NK-92 (cell line): Measurements from ENCODE around the gene C18orf63.
A peak's percentile ranks its signal among the peaks of the same experiment; 100 is the strongest.
"Not testable (repeated sequence)": the region's sequence is repeated elsewhere in the genome, so short reads cannot be mapped to it uniquely, and the experiment has no call there.

Experiments
- DNase-seq: peaks from one replicate; lab custom pipeline; 2025; ENCODE audit not compliant: unreplicated experiment; lab: John Stamatoyannopoulos, UW

The C18orf63 gene

DNA sequence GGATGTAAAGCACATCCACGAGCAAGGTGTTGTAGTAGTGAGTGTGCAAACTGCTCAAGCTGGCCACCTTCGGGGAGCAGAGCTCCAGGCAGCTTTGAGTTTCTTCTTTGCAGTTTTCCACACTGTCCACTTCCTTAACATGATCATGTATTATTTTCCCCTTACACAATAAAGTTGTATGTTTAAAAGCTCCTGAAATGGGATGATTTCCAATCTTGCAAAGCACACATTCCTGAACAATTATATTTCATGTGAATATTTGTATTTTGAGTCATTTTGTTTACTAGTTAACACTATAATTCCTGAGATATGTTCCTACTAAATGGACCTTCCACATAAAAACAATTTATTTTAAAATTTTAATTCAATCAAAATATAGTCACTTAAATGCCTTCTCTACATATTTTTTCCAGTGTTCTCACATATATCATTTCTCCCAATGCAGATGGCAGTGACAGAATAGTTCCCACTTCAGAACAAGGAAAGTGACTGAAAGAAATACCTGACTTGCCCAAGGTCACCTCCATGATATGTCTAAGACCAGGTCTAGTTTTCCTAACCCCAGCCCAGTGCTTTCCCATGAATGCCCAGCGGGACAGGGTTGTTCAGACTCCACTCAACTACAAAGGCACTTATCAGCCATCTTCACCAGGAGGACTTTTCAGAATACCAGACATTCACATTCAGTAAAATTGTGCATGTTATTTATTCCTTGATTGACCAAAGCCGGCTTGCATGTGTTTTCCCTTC lies 29.4 kb upstream of the C18orf63 start:
- DNase-seq: no peak

DNA sequence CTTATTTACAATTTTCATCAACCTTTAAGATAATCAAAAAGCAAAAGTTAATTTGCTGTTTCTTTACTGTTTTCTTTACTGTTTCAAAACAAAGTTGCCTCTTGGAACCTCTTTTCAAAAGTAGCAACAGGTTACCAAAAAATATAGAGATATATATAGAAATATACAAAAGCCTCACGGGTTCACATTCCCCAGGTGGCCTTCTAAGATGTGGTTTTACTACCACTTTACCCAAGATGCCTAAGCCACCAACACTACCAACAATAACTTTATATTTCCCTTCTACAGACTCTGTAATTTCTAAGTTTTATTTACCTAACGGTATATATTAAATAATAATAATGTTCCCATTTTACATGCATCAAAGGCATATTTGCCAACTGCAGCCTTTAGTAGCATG lies 28.8 kb upstream of the C18orf63 start:
- no peak for DNase-seq

DNA sequence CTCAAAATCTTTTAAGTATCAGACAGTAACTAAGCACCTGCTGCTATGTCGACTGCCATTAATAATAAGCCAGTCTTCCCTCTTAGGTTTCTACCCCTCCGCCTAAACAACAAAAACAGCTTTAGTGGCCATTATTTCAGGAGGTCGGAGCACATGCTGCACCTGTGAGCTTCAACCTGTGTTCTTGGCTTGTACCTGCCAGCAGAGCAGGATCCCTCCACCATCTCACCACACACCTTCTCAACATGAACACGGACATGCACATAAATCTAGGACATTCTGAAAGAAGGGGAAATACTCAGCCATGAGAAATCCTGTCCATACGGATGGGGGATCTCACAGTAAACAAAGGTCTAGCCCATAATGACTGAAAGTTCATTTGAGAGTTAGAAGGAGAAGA lies 27.6 kb upstream of the C18orf63 start:
- no peak for DNase-seq

DNA sequence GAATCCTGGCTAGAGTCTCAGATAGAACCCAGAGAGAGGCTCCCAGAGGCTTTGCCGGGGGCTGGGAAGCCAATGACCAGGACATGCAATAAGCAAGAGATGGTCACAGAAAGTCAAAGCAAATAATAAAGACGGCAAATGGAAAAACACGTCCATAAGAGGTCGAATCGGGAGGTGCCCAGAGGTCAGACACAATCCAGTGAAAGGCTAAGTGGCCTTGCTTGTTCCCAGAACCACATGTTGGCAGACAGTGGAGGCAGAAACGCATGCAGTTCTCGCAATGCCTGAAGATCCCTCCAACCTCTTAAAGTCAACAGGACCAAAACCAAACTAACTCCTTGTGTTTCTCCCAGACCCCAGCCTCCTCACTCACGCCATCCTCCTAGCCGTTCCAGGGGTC lies 26.9 kb upstream of the C18orf63 start:
- DNase-seq: no peak

DNA sequence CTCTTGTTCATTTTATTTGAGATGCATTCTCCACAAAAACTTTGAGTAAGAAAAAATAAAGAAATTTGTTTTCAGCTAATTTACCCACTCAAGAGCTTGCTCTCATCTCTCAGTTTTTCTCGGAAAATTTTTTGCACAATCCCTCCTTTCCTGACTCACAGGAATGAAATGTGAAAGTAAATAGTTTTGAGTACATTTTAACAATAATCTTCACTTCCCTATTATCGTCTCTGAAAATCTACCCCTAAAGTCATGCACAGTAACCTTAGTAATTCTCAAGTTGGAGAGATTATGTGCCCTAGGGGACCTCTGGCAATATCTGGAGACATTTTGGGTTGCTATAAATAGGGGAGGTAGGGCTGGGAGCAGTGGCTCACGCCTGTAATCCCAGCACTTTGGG lies 26.5 kb upstream of the C18orf63 start:
- no peak for DNase-seq

DNA sequence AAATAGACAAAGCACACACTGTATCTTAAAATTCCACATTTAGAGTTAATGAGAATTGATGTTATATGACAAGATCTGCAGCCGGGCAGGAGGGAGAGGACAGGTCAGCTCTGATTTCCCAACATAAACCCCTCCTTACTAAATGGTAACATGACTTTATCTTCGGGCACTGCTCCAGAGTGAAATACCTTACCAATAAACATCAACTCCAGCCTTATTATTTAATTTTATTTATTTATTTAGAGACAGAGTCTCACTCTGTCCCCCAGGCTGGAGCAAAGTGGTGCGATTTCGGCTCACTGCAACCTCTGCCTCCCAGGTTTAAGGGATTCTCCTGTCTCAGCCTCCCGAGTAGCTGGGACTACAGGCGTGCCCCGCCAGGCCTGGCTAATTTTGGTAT lies 25.6 kb upstream of the C18orf63 start:
- DNase-seq: no peak

DNA sequence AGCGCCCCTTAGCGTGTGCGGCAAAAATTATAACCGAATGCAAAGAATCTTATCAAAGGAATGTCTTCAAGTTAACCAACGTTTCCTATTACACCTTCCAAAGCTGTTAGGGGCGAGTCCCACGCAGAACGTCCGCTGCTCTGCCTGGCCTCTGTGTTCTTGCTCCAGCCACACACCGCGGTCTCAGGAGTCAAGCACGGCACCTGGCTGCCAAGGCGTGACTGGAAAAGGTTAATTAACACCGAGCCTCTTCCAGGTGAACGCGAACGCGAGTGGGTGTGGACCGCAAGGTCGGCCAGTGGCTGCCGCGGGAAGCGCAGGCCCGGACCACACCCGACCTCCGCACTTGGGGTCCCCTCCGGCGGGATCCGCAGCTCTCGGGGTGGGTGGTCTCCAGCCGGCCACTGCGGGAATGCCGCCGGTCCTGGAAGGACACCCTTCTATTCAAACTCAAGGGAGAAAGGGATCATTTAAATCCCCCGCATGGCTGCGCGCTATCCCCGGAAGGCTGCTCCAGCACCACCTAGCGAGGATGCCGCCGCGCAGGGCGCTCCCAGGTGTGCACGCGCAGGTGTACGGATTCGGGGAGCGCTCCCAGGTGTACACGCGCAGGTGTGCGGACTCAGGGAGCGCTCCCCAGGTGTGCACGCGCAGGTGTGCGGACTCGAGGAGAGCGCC lies 24.7 kb upstream of the C18orf63 start:
- no peak for DNase-seq

DNA sequence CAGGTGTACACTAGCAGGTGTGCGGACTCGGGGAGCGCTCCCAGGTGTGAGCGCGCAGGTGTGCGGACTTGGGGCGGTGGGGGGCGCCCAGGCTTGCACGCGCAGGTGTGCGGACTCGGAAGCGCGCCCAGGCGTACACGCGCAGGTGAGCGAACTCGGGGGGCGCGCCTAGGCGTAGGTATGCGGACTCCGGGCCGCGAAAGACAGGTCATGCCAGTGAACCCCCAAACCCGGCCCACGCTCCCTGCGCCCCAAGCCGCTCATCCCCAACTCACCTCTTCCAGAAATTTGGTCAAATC lies 24.2 kb upstream of the C18orf63 start:
- no peak for DNase-seq

DNA sequence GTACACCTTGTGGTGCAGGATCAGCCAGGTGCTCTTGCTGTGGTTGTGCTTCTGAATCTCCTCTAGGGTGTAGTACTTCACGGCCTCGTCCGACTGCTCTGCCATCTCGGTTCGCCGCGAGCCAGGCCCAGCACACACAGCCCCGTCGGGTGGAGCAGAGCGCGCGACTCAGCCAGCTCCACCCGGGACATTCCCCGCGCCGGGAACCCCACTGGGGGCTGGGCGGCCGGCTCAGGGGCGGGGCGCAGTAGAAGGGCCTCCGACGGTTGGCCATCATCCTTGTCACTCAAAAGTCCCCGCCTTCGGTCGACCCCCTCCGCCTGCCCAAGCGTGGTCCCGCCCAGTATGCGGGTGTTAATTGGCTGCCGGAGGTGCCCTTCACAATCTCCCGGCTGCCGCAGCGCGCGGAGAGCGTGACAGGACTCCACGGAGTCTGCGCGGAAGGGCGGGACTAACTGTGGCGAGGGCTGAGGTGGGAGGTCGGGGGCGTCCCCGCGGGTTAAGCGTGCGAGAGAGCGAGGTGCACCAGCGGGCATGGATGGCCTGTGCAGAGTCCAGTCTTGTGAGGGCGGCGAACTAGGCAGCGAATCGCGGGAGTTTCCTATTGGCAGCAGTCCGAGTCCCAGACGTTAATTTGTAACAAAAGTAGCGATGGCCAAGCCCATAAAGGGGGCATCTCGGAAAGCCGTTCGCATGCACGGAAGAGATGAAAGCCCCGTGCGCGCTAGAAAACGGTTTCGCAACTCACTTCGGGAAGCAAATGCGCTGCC lies 23.7 kb upstream of the C18orf63 start, which contains the start of gene CYB5A:
CYB5A (minus strand) TSS at position 193 of the 770 bp plus-strand sequence; CDS start at position 105, 88 bp downstream.
- DNase-seq: peak; percentile 90

DNA sequence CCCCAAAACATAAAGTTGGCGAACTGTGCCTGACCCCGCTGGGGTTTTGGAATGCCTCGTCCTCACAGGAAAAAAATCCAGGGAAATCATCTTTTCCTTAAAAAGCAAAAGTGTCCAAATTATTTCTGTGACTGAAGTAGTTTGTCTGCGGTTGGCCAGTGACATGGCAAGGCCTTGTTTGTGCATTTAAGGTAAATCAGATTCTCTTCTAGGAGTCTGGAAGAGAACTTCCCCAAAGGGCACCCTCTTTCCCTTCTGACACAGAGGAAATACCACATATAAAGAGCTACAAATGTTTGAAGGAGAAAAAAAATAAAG lies 23.1 kb upstream of the C18orf63 start:
- DNase-seq: no peak

DNA sequence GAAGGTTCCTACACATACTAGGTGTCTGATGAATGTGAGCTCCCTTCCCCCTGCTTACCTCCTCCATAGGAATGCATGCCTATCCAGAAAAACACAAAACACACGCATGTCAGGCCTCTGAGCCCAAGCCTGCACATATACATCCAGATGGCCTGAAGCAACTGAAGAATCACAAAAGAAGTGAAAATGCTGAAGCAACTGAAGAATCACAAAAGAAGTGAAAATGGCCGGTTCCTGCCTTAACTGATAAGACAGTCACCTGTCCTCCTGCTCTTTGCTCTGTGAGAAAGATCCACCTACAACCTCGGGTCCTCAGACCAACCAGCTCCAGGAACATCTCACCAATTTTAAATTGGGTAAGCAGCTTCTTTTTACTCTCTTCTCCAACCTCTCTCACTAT lies 22.7 kb upstream of the C18orf63 start:
- DNase-seq: not testable (repeated sequence)

DNA sequence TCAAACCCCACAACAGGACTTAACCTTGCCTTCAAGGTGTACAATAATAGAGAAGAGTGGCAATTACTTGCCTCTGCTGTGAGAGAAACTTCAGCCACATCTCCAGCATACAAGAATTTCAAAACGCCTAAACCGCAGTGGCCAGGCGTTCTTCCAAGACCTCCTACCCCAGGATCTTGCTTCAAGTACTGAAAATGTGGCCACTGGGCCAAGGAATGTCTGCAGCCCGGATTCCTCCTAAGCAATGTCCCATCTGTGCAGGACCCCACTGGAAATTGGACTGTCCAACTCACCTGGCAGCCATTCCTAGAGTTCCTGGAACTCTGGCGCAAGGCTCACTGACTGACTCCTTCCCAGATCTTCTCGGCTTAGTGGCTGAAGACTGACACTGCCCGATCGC lies 21.1 kb upstream of the C18orf63 start:
- no peak for DNase-seq

DNA sequence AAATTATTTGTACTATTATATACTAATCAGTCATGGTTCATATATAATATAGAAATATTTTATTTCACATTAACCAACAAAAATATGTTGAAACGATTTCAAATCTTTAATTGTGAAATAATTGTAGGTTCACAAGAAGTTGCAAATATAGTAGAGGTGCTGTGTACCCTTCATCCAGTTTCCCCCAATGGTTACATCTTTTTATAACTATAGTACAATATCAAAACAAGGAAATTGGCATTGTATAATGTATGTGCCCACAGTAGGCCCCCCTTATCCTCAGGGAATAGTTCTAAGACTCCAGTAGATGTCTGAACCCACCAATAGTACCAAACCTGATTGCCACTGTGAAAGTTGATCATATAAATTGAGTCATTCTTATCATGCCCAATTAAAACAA lies 16.5 kb upstream of the C18orf63 start:
- DNase-seq: no peak

DNA sequence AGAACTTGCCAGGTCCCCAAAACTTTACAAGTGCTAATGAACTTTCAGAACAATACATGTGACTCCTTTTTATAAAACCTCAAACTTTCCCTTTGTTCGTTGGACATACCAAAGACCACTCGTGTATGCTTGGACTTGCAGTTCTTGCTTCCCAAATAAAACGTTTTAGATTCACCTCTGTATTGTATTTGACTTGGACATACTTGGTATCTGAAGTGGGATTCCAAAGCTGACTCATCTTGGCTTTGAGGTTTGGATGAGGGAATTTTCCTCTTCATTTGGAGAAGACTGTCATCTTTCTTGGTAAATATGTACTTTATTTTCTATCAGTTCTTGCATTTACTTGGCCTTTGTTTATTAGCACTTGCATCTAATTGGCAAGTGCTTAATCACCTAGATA lies 15.9 kb upstream of the C18orf63 start:
- no peak for DNase-seq

DNA sequence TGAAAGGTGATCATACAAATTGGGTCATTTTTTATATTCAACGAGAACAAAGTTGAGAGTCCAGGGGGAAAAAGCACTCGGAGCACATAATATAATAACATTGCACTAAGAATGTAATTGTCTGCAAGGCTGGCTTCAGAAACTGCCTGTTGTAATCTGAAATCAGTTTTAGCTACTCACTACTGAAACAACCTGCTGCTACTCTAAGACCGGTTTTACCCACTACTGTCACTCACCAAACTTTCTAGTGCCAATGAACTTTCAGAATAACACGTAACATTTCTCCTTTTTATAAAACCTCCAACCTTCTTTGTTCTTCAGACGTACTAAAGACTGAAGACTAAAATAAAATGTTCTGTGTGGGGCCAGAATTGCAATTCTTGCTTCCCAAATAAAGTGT lies 12.3 kb upstream of the C18orf63 start:
- no peak for DNase-seq

DNA sequence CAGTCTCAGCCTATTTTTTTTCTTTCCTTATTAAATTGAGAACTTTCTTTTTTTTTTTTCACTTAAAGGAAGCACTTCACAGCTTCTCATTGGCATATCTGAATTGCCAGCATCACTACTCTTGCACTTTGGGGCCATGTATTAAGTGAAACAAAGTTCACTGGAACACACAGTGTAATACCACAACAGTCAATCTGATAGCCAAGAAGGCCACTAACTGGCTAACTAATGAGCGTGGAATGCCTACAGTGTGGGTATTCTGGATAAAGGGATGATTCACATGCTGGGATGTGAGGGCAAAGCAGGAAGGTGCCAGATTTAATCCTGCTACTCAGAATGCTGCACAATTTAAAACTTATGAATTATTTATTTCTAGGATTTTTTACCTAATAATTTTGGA lies 11.7 kb upstream of the C18orf63 start:
- DNase-seq: no peak

DNA sequence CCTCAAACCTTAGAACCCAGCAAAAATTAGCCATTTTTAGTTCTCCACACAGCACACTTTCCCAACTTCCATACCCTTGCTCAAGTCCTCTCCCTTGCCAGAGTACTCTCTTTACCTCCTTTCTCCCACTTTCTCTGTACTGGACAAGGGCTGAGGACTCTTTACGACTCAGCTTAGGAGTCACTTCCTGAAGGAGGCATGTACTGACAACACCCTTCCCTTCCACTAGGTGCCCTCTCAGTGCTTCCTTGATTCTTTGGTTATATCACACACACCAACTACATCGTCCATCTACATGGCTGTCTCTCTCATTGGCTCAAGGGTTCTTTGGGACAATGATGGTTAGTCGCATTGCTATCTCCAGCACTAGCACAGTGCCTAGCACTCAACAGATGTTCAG lies 5.2 kb upstream of the C18orf63 start:
- DNase-seq: no peak

DNA sequence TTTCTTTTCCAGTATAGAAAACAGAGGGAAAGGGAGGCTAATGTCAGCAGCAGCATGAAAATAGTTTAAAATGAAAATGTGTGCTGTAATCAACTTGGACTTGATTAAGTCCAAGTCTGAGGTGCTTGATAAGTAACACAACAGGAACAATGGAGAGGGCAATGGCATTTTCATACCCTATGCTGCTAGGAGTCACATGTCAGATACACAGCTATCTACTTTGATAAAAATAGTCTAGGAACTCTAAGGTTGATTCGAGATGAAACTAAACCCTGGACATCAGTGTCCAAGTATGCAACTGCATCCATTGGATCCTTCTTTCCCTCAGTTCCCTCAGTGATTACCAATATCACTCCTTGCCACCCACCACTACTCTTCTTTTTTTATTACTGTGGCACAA lies 4.6 kb upstream of the C18orf63 start:
- DNase-seq: no peak

DNA sequence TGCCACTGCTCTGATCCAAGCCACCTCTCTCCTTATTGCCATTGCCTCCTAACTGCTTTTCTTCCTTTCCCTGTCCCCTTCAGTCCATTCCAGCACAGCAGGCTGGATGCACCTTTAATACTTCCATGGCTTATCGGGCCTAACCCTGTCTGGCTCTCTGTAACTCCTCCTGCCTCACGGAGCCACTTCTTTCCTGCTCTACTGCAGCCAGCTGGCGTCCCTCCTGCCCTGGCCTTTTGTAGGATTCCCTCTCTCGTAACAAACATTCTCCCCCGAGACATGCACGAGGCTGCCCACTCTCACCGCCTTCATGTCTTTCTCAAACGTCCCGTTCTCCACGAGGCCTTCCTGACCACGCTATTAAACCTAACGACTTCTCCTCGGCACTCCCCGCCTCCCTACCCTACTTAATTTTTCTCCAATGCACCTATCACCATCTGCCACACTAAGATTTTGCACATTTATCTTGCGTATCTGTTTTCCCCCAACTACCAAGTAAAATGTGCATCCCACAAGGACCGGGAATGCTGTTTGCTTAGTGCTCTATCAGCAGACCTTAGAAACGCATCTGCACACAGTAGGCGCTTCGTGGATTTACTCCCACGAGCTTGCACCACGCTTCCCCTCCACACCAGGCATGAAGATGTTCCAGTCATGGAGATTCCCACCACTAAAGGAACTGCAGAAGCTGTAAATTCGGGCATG lies 728 bp upstream of the C18orf63 start:
- no peak for DNase-seq

DNA sequence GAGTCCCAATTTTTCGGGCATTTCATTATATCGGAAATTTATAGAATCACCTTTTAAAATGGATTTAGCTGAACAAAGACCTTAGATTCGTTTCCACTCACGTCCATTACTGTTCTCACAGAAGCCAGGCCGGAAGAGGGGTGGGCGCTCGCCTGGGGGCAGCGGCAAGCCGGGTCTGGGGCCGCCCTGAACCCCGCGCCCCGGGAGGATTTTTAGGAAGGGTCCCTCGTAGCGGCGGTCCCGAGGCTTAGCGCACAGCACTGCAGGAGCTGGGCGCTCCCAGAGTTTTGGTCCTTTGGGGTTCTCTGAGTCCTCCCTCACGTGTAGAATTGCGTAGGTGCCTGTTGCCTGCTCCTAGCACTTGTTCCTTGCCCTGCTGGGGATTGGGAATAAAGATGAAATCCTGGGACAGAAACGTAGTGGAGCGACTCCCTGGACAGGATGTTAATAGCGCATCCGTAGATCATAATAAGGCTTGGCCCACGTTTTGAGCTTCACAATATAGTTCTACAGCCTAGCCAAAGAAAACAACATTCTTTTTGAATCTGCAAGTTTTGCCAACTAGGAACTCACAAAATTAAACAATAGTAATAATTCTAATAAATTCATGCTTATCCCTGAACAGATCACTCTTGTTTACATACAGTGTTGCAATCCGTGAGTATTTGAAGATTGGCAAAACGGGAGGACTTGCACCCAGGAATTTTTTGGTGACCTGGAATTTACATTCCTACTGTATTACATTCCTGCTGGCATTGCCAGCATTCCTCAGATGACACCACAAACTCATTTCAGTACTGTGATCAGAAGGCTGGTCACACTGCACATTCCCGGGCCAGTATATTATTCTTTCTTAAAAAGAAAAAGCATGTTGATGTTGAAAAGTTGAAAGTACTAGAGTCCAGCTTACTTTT lies 875 bp downstream of the C18orf63 start:
- no peak for DNase-seq

DNA sequence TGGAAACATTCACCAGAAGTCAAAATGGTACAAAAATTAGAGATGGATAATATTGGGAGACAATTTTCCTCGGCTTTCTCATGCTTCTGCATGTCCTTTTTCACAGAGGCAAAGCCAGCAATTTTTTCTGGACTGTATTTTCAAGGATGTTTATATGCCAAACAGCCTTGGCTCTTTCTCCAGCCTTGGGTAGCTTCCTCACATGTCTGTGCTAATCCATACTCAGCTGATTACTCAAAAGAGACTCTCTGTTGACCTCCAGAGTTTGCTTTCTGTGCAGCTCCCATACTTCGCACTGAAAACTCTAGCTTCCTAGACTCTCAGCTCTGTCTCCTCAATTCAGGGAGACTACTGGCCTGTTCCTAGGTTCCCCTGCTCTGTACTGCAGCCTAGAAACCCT lies 10.6 kb downstream of the C18orf63 start:
- DNase-seq: no peak
